GM19023 (cell line): ENCODE data around the gene GPC2.
"Not testable (repeated sequence)": the region's sequence is repeated elsewhere in the genome, so short reads cannot be mapped to it uniquely, and the experiment has no call there.

ENCODE experiments used
- ATAC-seq: cut with Tn5 transposase; IDR thresholded peaks from one replicate; pipeline ENCODE4 v1.9.1; 2021; ENCODE audit warnings: mild to moderate bottlenecking, moderate library complexity; ENCODE audit not compliant: unreplicated experiment

The GPC2 gene

GRCh38 chr7:100177045-100178001, at the start of gene GPC2, which contains the start of gene STAG3:
Gene GPC2, minus strand, starts transcription at chr7:100177381. Its CDS starts 182 bp downstream, at chr7:100177199.
Gene STAG3, plus strand, starts transcription at chr7:100177918. Its CDS starts 2,639 bp downstream, at chr7:100180557.
- peak; percentile 86 for ATAC-seq

GRCh38 chr7:100224891-100225290, 47.7 kb upstream of the GPC2 start:
- ATAC-seq, result not testable (repeated sequence)

- not testable (repeated sequence) for ATAC-seq
Measured at GRCh38 chr7:100223376-100223927, 46.3 kb upstream of the GPC2 start.

- ATAC-seq, result no peak
Measured at GRCh38 chr7:100222445-100223132, 45.4 kb upstream of the GPC2 start.

GRCh38 chr7:100221767-100222444, 44.7 kb upstream of the GPC2 start:
- no peak for ATAC-seq

- peak; percentile 51 for ATAC-seq
Measured at GRCh38 chr7:100221231-100221718, 44.1 kb upstream of the GPC2 start.

GRCh38 chr7:100220586-100221230, 43.5 kb upstream of the GPC2 start:
- no peak for ATAC-seq

GRCh38 chr7:100219801-100220585, 42.8 kb upstream of the GPC2 start, which contains the start of gene PVRIG:
Gene PVRIG, plus strand, starts transcription at chr7:100219949. Its CDS starts 22 bp downstream, at chr7:100219971.
- ATAC-seq, result not testable (repeated sequence)

- ATAC-seq, result no peak
Measured at GRCh38 chr7:100219271-100219737, 42.1 kb upstream of the GPC2 start.

- peak; percentile 5 for ATAC-seq
Measured at GRCh38 chr7:100217934-100218333, 40.8 kb upstream of the GPC2 start.

GRCh38 chr7:100215895-100216294, 38.7 kb upstream of the GPC2 start:
- ATAC-seq, result no peak

- ATAC-seq, result not testable (repeated sequence)
Measured at GRCh38 chr7:100214356-100214755, 37.2 kb upstream of the GPC2 start.

- no peak for ATAC-seq
Measured at GRCh38 chr7:100213672-100214071, 36.5 kb upstream of the GPC2 start.

GRCh38 chr7:100212631-100213286, 35.6 kb upstream of the GPC2 start:
- no peak for ATAC-seq

- ATAC-seq, result no peak
Measured at GRCh38 chr7:100211342-100211780, 34.2 kb upstream of the GPC2 start.

- no peak for ATAC-seq
Measured at GRCh38 chr7:100210805-100211204, 33.6 kb upstream of the GPC2 start.

GRCh38 chr7:100209493-100209892, 32.3 kb upstream of the GPC2 start:
- no peak for ATAC-seq

- ATAC-seq, result peak; percentile 62
Measured at GRCh38 chr7:100208911-100209408, 31.8 kb upstream of the GPC2 start.
